Measurements from ENCODE around the gene MYPOP.
A peak's percentile ranks its signal among the peaks of the same experiment; 100 is the strongest.

The MYPOP gene

GRCh38 chr19:45901912-45902650, at the start of gene MYPOP:
Gene MYPOP, minus strand, starts transcription at chr19:45902613. Its CDS starts 840 bp downstream, at chr19:45901773.
- no peak for DNase-seq (ENCODE audit: low read depth)

GRCh38 chr19:45947926-45948325, 45.5 kb upstream of the MYPOP start:
- peak; percentile 4 for DNase-seq (ENCODE audit: low read depth)

GRCh38 chr19:45940515-45940805, 38.0 kb upstream of the MYPOP start:
- DNase-seq (ENCODE audit: low read depth) = no peak

DNA sequence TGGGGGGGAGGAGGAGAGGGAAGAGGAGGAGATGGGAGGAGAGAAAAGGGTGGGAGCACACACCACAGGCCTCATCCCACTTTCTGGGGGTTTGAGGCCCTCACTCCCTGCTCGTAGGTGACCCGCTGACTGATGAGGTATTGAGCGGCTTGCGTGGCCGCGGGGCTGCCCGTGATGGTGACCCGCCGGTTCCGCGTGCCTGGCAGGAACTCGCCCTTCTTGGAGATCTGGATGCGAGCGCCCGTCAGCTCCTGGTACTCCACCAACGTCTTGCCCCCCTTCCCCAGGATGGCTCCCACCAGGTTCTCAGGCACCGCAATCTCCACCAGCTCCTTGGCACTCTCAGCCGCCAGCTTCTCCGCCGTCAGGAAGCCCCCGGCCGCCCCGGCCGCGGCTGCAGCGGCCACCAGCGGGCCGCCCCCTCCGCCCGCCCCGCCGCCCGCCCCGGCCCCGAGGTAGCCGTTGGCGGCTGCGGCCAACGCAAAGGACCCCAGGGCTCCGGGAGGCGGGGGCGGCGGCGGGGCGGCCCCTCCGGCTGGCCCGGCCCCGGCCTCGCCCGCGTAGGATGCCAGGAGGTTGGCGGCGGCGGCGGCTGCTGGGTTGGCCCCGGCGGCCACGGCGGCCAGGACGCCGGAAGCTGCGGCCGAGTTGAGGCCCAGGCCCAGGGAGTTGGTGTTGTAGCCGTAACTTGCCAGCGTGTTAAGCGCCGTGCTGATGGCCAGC, 37.5 kb upstream of the MYPOP start:
- DNase-seq (ENCODE audit: low read depth) = no peak

GRCh38 chr19:45938733-45939319, 36.4 kb upstream of the MYPOP start:
- no peak for DNase-seq (ENCODE audit: low read depth)

GRCh38 chr19:45935267-45935666, 32.9 kb upstream of the MYPOP start:
- no peak for DNase-seq (ENCODE audit: low read depth)

DNA sequence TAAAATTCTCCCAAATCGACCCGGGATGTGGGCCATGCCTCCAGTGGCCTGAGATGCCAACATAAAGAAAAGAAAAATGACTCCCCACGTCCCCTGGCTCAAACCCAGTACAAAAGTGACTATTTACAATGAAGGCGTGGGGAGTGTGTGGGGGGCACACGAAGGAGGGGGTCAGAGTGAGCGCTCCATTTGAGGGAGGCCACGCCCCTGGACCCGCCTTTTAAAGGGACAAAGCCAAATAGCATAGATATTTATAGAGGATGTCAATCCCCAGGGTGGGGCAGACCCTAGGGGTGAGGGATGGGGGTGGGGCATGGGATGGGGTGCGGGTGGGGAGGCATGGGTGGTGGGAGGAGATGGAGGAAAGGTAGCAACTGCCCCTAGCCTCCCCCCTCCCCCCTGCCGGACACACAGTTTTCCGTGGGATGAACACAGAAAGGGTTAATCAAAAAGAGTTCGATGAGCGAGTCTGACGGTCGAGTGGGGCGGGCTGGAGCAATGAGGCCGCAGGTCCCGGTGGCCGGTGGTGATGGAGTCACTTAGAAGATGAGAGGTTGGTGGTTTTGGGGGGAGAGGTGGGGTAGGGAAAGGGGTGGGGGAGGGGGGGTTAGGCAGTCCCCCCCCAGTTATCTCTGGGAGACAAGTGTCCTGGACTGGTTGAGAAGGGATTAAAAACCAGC, 32.3 kb upstream of the MYPOP start:
- no peak for DNase-seq (ENCODE audit: low read depth)

GRCh38 chr19:45933759-45934158, 31.3 kb upstream of the MYPOP start:
- DNase-seq (ENCODE audit: low read depth) = no peak

DNA sequence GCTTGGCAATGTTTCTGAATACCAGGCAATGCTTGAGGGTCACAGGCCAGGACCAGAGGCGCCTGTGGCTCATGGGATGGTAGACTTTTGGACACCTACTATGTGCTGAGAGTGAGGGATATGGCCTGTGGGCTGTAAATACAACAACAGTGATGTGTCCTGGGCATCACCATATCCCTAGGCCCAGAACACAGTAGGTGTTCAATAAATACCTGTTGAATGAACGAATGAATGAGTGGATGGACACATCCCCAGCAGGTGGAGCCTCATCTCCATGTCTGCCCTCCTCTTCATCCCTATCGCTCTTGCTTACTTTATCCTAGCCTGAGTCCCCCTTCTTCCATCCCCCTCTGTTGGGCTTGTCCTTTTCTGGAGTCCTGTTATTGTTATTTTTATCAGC, 28.6 kb upstream of the MYPOP start:
- DNase-seq (ENCODE audit: low read depth) = no peak

GRCh38 chr19:45929247-45929646, 26.8 kb upstream of the MYPOP start:
- no peak for DNase-seq (ENCODE audit: low read depth)

DNA sequence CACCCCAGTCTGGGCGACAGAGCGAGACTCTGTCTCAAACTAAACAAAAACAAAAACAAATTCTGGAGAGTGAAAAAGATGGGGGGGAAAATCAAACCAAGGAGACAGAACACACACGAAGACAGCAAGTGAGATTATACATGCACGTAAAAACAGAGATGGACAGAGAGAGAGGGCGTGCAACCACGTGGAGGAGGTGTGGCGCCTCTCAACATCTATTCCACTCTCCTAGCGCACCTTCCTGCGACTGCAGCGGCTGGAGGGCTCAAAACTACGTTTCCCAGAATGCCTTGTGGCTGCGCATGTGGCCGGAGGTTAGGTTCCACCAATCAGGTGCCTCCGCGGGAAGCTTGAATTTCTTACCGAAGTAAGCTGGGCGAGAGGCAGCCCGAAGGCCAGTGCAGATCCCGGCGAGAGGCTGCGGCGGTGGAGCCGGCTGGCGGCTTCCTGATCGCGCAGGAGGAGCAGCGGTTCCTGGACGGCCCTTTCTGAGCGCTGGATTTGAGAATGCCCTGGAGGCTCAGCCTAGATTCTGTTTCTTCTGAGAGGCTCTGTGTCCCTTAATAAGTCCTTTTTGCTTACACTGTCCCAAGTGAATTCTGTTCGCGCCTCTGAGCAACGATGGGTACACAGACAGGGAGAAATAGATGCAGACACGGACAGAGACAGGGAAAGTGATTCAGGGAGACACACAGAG, 25.3 kb upstream of the MYPOP start:
- DNase-seq (ENCODE audit: low read depth) = no peak

- DNase-seq (ENCODE audit: low read depth) = no peak
These were observed 22.6 kb upstream of the MYPOP start for GRCh38 chr19:45924891-45925447.

GRCh38 chr19:45922281-45922680, 19.9 kb upstream of the MYPOP start:
- DNase-seq (ENCODE audit: low read depth) = no peak

- DNase-seq (ENCODE audit: low read depth) = no peak
These were observed 18.0 kb upstream of the MYPOP start for GRCh38 chr19:45920458-45920857.

DNA sequence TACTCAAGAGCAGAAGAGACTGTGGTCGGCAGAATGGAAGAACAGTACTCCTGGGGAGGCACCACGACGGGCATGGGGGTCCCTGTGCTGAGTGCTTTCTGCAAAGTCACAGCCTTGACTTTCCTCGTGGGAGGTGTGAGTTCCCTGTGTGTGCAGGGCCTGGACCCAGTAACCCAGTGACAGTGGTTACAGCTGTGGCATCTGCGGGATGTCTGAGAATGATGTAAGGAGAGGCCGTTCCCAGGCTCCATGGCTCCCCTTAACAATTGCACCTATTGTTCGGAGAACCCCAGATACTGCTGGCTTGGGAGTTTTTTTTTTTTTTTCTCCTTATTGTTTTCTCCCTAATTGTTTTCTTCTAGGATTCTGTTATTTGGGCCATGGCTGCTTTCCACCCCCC, 17.3 kb upstream of the MYPOP start:
- DNase-seq (ENCODE audit: low read depth) = no peak

GRCh38 chr19:45918721-45919120, 16.3 kb upstream of the MYPOP start:
- no peak for DNase-seq (ENCODE audit: low read depth)

- DNase-seq (ENCODE audit: low read depth) = no peak
These were observed 15.1 kb upstream of the MYPOP start for GRCh38 chr19:45917421-45918091.

DNA sequence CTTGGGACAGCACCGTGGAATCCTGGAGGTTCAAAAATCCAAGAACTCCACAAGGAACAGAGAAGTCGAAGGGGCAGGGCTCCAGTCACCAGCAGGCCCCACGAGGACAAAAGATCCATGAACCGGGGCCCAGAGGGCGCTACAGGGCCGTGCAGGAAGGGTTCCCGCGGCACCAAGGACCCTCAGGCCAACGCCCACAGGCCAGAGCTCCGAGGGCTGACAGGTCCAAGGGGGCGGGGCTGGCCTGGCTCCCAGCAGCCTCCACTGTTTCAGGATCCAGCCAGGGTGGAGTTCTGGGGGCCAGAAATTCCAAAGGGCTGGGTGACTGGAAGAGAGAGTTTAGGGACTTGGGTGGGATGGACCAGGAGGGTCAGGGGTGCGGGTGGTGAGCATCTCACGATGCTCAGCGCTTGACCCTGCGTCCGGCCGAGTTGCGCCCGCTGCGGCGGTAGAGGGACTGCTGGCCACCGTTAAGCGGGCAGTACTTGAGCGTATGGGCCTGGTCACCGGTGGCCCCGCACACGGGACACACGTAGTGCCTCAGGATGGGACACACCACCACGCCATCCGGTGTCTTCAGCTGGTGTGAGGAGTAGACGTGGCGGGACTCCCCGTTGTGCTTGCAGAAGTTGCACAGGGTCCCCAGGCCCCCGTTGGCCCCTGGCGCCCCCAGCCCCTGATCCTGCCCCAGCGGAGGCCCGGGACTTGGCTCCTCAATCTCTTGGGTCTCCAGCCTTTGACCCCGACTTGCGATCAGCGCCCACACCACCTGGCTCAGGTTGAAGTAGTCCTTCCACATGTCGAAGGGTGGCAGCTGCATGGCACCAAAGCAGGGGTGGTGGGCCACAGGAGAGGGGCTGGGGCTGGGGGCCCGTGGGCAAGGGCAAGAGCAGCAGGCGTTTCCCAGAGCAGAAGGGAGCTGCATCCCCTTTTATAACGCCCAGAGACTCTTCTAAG, 11.7 kb upstream of the MYPOP start, which contains the start of gene NANOS2:
Gene NANOS2, minus strand, starts transcription at position 905 of the 957 bp plus-strand sequence. Its CDS starts 85 bp downstream, at position 820.
- no peak for DNase-seq (ENCODE audit: low read depth)

- no peak for DNase-seq (ENCODE audit: low read depth)
These were observed 8.9 kb upstream of the MYPOP start for GRCh38 chr19:45911291-45911690.

- DNase-seq (ENCODE audit: low read depth) = no peak
These were observed 6.5 kb upstream of the MYPOP start for GRCh38 chr19:45908956-45909355.

All from GM04503 (cell line).